ENCODE measurements around the gene LRMDA. TPM values are rescaled to one million over a fixed set of nuclear protein-coding genes. Genes with fewer than 3 reads are reported as not detected.

LRMDA gene
- polyA plus RNA-seq, 3 donors: 39.8 to 59.6 (median 56.4) TPM

- intact Hi-C loops (cut with micrococcal nuclease): no loop called here
- H3K27me3 Mint-ChIP-seq (ENCODE audit: low read depth in 3 of 3): no peaks in the 10 kb centered on the region
- Histone ChIP-seq H3K79me2 (ENCODE audit: insufficient read depth, low read length) (no peaks in the 10 kb centered on the region), H3K36me3 (replicated peaks in 1 of 2; ENCODE audit: control insufficient read depth in 1 of 2, insufficient read depth in 2 of 2, low read length in 2 of 2) (no peaks in the 10 kb centered on the region), H4K20me1 (ENCODE audit: insufficient read depth, low read length) (no peaks in the 10 kb centered on the region), H3K4me3 (replicated peaks in 1 of 3; ENCODE audit: low read depth in 2 of 3, low read length in 3 of 3) (no peak overlapping the region), H3K27ac (ENCODE audit: low read depth in 1 of 2, low read length in 2 of 2) (no peak overlapping the region), H3K9ac (ENCODE audit: insufficient read depth, low read length, poor library complexity, severe bottlenecking) (no peak overlapping the region), H2AFZ (ENCODE audit: insufficient read depth, low read depth, low read length, poor library complexity, severe bottlenecking) (no peak overlapping the region), H3K27me3 (ENCODE audit: control insufficient read depth in 2 of 2, insufficient read depth in 2 of 2, low read length in 2 of 2) (no peaks in the 10 kb centered on the region), H3K9me3 (replicated peaks in 1 of 2; ENCODE audit: control insufficient read depth in 1 of 2, insufficient read depth in 1 of 2, low read length in 2 of 2) (peaks cover 7% of the 10 kb centered on the region in 2 donors), H3K4me1 (ENCODE audit: control insufficient read depth in 1 of 2, insufficient read depth in 2 of 2, low read length in 2 of 2) (no peaks in the 10 kb centered on the region), H3K4me2 (replicated peaks; ENCODE audit: extremely low read depth, low read length, poor library complexity, severe bottlenecking) (no peak overlapping the region)
- WGBS (ENCODE audit: insufficient coverage): 100% methylated on average over 2 of the region's 12 CpGs
- H3K36me3 Mint-ChIP-seq: peaks cover 0 to 5% of the 10 kb centered on the region in 2 donors
- H3K4me1 Mint-ChIP-seq: no peaks in the 10 kb centered on the region
- TF ChIP-seq CTCF (IDR thresholded peaks at IDR 0.05): no peak
- H3K27ac Mint-ChIP-seq: peak overlapping the region in 1 of 7 donors; percentile 4
- no peak for DNase-seq
- peaks cover 0 to 9% (median 5%) of the 10 kb centered on the region in 7 donors for H3K9me3 Mint-ChIP-seq
- no peak overlapping the region for H3K4me3 Mint-ChIP-seq
Observed at GRCh38 chr10:76160446-76161300, 729.2 kb downstream of the LRMDA start.

GRCh38 chr10:76161301-76161582 lies 729.8 kb downstream of the LRMDA start:
- H3K79me2 ChIP-seq (ENCODE audit: insufficient read depth, low read length): no peaks in the 10 kb centered on the region
- DNase-seq: no peak
- H2AFZ ChIP-seq (ENCODE audit: insufficient read depth, low read depth, low read length, poor library complexity, severe bottlenecking): no peak overlapping the region
- H3K4me1 ChIP-seq (ENCODE audit: control insufficient read depth in 1 of 2, insufficient read depth in 2 of 2, low read length in 2 of 2): no peaks in the 10 kb centered on the region
- 100% methylated on average over 3 of the region's 7 CpGs for WGBS (ENCODE audit: insufficient coverage)
- peaks cover 7 to 11% of the 10 kb centered on the region in 2 donors for H3K9me3 ChIP-seq (replicated peaks in 1 of 2; ENCODE audit: control insufficient read depth in 1 of 2, insufficient read depth in 1 of 2, low read length in 2 of 2)
- Mint-ChIP-seq H3K36me3 (peaks cover 0 to 8% of the 10 kb centered on the region in 2 donors), H3K27me3 (ENCODE audit: low read depth in 3 of 3) (no peaks in the 10 kb centered on the region), H3K4me1 (no peaks in the 10 kb centered on the region), H3K9me3 (peaks cover 0 to 13% (median 7%) of the 10 kb centered on the region in 7 donors), H3K27ac (no peak overlapping the region), H3K4me3 (no peak overlapping the region)
- no peak overlapping the region for H3K4me2 ChIP-seq (replicated peaks; ENCODE audit: extremely low read depth, low read length, poor library complexity, severe bottlenecking)
- intact Hi-C loops (cut with micrococcal nuclease): no loop called here
- no peaks in the 10 kb centered on the region for H4K20me1 ChIP-seq (ENCODE audit: insufficient read depth, low read length)
- no peaks in the 10 kb centered on the region for H3K27me3 ChIP-seq (ENCODE audit: control insufficient read depth in 2 of 2, insufficient read depth in 2 of 2, low read length in 2 of 2)
- no peak for TF ChIP-seq CTCF (IDR thresholded peaks at IDR 0.05)
- H3K9ac ChIP-seq (ENCODE audit: insufficient read depth, low read length, poor library complexity, severe bottlenecking): no peak overlapping the region
- no peak overlapping the region for H3K27ac ChIP-seq (ENCODE audit: low read depth in 1 of 2, low read length in 2 of 2)
- H3K4me3 ChIP-seq (replicated peaks in 1 of 3; ENCODE audit: low read depth in 2 of 3, low read length in 3 of 3): no peak overlapping the region
- no peaks in the 10 kb centered on the region for H3K36me3 ChIP-seq (replicated peaks in 1 of 2; ENCODE audit: control insufficient read depth in 1 of 2, insufficient read depth in 2 of 2, low read length in 2 of 2)

Data from CD14-positive monocyte (primary cell).